GM18502 (cell line): ENCODE measurements around the gene EDN2.

Experiments used
- ATAC-seq: cut with Tn5 transposase; IDR thresholded peaks from one replicate; pipeline ENCODE4 v1.9.1; 2021; ENCODE audit warnings: mild to moderate bottlenecking; ENCODE audit not compliant: unreplicated experiment, poor library complexity

The EDN2 gene

DNA sequence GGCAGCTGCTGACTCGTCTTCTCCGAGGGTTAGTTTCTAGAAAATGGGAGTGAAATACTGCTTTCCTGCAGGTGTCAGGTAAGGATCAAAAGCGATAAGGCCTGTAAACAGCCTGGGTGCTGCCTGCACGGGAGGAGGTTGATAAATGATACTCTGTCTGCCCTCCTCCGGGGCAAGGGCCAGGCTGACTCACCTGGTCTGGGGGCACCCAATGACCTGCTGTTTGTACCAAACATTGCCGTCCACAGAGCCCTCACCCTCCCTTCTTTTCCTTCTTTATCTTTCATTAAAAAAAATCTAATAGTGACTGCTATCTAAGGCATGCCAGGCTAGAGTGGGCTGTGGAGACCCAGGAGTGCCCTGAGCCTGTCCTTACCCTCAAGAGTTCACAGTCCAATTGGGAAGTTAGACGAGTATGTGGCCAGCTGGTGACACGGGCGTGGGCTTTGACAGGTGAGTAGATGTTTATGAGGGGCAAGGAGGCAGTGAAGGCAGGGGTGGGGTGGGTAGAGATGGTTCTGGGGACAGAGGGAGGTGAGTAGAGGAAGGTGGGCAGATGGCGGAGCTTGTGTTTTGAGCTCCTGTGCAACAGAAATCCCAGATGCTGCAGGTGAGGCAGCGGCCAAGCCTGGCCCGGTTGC lies 16.2 kb downstream of the EDN2 start:
- no peak for ATAC-seq

DNA sequence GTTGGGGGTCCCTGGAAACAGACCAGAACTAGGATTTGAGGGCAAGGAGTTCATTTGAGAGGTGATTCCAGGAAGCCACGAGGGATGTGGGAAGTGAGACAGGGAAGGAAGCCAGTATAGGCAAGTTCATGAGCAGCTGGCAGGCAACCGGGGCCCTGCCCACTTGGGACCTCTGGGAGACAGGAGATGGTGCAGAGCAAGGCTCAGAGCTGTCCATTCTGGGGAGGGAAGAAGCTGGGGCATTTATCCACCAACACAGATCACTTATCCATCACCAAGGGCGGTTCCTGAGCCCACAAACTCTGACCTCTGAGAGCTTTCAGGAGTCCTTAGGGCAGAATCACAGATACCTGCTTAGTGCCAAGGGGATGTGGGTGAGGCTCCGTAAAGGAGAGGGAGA lies 16.8 kb downstream of the EDN2 start:
- ATAC-seq = no peak

DNA sequence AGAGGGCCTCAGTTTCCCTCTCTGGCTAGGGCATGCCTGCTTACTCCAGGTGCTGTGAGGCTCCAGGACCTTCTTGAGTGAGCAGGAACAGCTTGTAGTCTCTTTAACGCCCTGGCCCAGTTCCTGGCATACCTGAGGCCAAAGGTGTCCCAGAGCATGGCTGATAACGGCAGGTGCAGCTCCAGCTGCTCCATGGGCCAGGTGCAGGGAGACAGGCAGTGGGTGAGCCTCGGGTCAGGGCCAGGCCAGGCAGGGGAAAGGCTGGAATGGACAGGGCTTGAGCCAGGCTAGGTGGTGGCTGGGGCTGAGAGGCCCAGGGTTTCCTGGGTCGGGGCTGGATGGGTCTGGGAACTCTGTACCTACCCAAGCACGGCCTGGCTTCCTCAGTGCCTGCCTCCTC lies 18.3 kb downstream of the EDN2 start:
- no peak for ATAC-seq

DNA sequence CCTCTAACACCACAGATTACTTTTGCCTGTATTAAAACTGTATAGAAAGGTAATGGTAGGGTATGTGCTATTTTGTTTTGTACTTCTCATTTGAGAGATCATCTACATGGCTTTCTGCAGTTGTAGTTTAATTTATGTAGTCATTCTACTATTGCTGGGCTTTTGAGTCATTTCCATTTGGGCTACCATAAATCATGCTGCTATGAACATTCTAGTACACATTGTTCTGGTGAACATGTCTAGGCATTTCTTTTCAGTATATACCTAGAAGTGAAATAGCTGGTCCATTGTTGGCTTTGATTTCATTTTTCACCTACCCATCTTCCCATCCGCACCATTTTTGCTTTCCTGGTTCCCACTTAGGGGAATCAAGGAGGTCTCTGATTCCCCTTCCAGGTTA lies 18.7 kb downstream of the EDN2 start:
- ATAC-seq = no peak

DNA sequence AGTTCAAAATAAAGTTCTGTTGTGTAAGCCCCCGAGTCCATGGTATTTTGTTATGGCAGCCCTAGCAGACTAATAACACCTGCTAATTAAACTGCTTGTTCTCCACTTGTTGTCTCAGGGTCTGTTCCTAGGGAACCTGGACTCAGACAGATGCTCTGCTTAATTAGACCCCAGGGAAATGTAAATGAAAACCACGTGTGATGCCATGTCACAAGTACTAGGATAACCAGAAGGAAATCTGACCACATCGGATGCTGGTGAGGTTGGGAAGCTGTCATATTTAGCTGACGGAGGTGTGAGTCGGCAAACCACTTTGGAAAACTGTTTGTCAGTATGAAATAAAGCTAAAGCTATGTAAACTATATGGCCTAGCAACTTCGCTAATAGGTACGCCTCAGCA lies 19.6 kb downstream of the EDN2 start:
- no peak for ATAC-seq

DNA sequence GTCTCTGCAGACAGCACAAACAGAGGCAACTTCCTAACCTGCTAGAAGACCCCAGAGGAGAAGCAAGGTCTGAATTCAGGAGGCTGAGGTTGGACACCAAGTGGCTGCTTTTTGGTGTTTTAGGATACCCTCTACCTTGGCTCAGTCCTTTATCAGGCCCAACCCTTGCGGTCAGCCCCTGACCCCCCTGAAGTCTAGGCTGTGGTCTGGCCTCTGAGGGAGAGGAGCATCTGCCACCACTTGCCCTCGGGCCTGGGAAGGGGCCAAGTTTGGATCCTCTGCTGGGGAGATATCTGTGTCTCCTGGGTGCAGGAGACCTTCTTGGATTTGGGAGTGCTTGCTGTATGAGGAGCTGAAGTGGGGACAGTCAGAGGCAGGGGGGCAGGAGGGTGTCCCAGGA lies 21.0 kb downstream of the EDN2 start:
- ATAC-seq = no peak

DNA sequence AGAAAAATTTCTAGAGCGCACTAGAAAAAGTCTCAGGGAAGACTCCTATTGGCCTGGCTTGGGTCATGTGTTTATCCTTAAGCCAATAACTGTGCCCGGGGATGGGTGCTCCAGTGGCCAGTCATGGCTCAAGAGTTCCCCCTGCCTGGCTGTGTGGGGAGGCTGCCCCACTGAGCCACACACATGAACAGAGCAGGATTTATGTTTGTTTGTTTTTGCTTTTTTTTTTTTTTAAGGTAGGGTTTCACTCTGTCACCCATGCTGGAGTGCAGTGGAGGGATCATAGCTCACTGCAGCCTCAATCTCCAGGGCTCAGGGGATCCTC lies 21.8 kb downstream of the EDN2 start:
- ATAC-seq = no peak

DNA sequence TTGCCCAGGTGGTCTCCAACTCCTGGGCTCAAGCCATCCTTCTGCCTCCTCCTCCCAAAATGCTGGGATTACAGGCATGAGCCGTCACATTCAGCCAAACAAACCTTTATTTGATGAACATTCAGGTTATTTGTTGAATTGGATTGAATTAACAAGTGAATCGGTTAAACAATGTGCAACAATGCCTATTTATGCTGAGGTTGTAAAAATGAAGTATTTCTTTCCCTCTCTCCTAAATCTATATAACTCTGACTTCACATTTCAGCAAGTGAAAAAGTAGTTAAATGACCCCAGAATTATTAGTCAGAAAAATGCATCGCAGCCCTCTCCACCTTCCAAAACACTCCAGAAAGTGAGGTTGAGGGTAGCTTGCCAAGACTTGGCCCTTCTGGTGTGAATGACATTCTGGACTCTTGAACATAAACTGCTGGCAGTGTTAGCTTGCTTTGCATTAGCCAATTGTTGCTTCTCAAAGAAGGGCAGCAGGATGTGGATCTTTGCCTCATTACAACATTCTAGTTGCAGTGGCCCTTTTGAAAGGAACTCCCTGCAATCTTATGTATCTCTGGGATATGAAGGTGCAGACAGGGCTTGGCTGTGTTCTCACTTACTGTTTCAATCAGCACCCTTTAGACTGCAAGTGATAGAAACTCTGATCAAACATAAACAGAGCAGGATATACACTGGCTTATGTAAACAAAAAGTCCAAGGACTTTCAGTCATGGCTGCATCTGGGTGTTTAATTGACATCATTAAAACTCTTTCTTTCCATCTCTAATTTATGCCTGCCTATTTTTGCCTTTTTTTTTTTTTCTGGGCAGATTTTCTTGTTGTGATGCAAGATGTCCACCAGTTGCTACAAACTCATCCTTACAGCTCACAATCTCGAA lies 22.4 kb downstream of the EDN2 start:
- no peak for ATAC-seq

DNA sequence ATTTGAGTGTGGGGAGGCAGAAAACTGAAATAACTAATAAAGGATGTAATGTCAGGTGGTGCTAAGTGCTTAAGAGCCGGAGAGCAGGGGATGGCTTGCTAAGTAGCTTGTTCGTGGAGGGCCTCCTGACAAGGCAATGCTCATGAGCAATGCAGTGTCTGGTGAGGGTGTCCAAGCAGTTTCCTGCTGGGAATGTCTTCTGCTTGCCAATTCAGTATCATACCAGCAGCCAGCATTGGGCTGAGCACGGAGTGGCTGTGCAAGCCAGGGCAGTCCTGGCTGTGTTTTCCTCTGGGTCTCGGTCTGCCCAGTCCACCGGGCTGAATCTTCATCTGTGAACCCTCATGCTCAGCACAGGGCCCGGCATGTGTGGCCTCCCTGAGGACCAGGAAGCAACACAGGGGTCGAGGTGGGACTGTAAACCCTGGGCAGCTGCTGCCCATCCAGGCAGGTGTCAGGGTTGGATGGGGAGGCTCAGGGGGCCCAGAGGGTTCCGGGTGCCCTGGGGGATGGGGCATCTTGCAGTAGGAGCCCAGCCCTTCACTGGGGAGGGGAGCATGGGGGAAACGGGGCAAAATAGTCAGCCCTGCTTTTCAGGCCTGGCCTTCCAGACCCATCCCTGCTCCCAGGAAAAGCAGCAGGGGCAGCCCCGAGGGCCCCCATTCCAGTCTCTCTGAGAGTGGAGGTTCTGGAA lies 27.5 kb downstream of the EDN2 start:
- no peak for ATAC-seq

DNA sequence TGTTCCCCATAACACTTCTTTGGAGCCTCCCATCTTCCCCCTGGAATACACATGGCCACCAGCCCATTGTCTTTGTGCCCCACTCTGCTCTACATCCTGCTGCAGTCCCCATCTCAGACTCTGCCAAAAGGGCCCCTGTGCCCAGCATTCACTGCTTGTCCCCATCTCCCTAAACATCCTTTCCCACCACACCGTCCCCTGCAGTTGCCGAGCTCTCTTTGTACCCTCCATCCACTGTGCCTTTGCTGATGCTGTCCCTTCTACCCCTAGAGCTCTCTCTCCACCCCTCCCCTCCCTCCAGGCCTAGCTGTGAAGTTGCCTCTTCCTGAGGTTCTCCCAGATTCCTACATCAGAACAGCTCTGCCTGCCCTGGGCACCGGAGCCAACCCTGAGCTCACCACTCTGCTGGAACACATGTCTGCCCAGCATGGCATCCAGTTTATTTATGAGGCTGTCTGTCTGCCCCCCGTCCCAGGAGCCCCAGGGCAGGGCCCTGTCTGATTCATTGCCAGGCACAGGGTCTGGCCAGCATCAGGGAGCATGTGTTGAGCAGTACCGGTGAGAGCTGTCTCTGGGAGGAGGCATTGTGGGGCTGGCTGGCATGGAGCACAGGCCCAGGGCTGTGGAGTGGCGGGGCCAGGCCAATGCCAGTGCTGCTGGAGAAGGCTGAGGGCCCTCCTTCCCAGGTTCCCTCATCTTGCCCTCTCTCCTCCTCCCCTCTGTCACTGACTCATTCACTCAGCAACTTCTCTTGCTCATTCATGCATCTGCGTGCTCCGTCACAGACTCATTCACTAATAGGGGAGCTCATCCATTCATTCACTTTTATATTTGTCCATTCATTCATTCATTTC lies 28.8 kb downstream of the EDN2 start:
- no peak for ATAC-seq

DNA sequence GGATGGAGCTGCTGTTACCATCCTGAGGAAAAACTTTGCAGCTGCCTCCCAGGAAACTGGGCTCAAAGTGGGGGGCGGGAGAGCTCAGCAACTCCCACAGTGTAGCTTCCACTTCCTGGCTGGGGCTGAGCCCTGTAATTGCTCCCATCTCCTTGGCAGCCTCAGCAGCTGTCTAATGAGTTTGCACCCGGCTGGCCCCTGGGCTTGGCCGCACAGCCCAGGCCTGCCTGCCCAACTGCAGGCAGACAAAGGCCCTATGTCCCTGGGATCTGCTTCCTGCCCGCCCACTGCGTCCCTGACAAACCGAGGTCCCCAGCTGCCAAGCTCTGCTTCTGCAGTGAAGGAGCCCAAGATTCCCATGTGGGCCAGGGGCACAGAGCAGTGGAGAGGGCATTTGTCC lies 30.1 kb downstream of the EDN2 start:
- no peak for ATAC-seq

DNA sequence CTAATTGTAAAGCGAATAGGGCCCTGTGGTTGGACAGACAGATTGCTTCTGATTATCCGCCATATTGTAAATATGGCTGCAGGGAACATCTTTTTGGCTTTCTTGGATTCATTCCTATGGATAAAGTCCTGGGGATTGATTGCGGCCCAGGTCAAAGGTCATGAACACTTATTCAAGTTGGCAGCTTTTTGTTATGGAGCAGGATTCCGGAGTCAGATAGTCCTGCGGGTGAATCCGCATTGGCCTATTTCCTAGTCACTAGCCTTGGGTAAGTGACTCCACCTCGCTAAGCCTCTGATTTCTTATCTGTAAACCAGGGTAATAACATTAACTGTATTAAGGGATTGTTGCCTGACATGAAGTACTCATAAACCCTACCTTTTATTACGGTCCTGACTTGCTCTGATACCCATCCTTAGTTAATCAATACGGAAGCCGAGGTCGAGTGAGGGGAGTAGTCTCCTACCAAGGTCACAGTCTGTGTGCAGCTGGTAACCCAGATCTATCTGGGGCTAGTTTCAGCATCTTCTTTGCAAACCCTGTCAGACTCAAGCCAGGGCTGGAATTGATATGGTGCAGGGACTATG lies 31.7 kb downstream of the EDN2 start:
- ATAC-seq = no peak

DNA sequence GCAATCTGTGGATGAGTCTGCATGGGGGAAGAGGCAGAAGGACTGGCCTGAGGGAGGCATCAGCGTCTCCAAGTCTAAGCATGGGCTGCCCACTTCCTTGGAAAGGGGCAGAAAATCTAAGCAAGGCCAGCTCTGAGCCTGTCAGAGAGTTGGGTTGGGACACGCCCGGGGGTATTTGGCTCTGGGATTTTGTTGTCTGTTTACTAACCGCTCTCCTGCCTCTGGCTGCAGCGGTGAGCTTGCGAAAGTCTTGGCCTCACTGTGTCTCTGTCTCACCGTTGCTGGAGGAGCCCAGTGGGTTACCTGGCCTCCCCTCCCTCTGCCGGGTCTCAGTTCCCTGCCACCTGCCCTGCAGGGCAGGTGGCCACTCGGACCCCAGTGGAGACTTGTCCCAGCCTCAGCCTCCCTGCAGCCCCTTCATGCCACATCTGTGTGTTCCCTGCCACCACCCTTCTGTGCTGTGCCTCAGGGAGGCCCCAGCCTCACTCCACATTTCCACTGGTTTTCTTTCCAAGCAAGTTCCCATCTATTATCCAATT lies 33.7 kb downstream of the EDN2 start:
- ATAC-seq = no peak

DNA sequence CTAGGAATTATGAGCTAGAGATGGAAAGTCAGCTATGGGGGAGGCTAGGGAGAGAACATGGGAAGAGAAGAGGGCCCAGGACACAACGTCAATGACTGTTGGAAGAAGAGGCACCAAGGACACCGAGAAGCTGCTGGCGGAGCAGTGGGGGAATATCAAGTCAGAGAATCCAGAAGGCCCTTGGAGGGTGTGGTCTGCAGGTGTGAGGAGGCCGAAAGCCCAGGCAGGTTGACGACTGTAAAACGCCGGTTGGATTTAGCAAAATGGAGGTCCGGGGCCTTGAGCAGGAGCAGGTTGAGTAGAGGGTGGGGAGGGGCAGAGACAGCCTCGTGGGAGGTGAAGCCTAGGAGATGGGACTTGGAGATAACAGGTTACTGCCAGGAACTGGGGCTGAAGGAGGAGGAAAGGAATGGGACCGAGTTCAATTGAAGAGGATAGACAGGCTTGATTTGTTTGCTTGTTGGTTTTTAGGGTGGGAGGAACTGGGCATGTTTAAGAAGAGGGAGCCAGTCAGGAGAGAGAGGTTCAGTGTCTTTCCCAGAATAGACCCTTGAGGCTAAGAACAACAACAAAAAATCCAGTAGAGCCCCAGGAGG lies 35.1 kb downstream of the EDN2 start:
- no peak for ATAC-seq

DNA sequence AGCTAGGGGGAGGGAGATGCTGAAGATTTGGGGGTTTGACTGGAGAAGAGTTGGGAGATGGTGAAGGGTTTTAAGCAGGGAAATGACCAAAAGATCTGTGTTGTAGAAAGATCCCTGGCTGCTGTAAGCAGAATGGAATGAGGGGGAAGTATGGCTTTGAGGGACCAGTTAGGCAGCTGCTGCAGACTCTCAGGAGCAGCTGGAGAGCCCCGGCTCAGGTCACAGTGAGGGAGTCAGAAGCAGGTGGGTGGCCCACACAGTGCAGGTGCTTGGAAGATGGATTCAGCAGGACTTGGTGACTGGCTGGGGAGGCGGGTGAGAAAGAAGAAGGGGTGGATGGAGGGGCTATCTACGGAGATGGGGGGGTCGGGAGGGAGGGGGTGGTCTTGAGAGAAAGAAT lies 35.7 kb downstream of the EDN2 start:
- no peak for ATAC-seq

DNA sequence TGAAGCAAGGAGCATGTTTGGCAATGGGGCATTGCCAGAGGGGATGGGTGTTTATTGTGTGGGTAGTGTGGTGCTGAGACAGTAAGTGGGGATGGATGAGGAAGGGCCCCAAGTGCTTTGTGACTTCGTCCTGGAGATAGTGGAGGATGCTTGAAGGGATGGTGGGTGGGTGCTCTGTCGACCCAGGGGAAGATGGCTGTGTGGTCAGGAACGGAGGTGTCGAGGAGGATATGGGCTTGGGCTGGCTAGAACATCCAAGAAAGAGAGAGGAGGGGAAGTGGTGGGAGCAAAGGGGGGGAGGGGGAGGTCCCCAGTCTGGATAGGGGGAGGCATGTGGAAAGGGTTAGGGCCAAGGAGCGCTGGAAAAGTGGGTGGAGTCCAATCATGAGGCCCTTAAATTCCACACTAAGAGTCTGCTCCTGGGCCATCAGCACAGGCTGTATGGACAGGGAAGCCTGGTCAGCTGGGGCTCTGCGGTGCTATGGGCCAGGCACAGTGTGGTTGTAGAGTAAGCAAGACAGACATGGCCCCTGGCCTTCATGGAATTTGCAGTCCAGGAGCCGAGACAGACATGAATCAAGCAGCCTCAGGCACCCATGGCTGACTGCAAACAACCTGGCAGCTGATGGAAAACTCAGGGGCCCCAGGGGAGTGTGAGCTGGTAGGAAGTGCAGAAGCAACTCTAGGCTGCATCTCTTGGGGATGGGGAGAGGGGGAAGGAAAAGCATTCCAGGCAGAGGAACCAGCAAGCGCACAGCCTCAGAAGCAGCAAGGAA lies 36.3 kb downstream of the EDN2 start:
- ATAC-seq = no peak

DNA sequence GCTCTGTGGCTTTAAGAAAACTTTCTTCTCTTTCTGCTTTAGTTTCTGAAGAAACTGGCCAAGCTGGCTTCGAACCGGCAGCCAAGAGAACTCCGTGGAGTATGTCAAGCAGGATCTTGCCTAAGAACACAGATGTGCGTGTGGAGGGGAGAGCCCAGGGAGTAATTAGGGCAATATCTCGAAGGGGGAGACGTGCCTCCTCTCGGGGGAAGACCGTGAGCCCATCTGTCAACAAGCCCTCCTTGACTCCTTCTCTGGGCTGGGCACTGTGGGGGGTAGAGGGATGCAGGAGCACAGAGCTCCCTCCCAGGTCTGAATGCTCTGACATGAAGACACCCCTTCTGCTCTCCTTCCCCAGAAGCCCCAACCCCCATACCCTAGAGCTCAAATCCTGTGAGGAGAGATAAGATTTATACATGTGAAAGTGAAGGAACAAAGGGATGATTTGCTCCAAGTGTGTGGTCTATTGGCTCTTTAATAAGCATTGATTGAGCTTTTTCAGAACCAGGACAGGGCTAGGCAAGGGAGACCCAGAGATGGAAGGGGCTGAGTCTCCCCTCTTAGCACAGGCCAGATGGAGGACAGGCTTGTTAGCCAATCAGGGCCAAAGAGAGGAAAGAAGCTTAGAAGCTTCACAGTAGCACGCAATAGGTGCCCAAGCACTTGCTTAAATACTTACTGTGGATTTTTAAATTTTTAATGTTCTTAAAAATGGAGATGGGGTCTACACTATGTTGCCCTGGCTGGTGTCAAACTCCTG lies 37.5 kb downstream of the EDN2 start:
- no peak for ATAC-seq

DNA sequence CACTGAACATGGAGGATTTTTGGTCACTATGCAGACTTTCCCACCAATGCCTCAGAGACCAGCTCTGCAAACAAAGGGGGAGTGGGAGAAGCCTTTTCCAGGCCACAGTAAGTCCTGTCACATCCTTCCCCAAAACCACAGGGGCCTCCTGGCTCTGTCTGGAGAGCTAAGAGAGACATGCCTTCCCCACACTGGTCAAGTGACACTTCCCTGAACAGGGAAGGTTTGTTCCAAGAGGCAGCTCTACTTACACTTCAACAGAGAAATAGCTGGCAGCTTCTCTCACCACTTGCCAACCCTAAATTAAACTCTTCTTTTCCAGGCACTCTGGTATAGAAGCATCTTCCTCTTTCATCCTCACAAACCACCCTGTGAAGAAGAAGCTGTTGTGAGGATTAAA lies 39.7 kb downstream of the EDN2 start:
- ATAC-seq = no peak
